ENCODE data around the gene CLCNKA. TPM values are rescaled to one million over a fixed set of nuclear protein-coding genes. Genes with fewer than 3 reads are reported as not detected.
A peak's percentile ranks its signal among the peaks of the same experiment; 100 is the strongest.
"Not testable (repeated sequence)": the region's sequence is repeated elsewhere in the genome, so short reads cannot be mapped to it uniquely, and the experiment has no call there.

The CLCNKA gene
- total RNA-seq, 2 experiments from 2014 or later, result not detected

DNA sequence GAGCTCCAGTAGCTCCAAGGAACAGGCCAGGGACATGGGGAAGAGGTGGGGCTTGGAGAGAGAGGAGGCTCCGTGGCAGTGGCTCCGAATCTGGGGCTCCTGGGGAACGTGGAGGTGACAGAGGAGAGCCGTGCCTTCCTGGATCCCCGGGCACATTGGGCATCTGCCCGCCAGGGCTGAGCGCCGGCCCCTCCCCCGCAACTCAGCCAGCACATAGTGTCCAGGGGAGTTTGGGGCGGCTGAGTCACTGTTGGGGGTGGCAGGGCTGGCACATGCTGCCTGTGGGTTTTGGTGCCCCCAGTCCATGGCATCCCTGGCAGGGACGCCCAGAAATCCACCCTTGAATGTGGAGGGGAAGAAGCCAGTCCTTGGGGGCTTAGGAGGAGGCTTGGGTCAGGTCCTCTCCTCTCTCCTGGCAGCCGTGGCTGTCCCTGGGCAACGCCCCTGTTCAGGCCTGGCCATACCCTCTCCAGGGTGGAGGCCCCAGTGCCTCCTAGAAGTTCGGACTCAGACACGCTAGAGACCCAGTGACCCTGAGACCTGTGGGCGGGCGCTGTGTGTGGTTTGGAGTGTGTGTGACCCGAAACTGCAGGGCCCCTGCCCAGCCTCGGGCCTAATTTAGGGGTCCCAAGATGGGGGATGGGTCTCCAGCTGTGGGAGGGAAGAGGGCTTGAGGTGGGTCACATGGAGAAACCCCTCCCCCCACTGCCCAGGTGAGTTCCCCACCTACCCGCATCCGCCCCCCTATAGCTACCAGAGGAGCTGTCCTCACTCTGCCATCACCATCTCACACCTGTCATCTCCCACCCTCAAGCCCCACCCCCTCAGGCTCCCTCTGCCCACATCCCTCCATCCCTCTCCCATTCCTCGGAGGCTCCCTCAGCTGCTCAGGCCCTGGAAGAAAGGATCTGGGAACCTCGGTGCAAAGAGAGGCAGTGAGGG is 5.6 kb upstream of the CLCNKA start:
- Mint-ChIP-seq H3K9me3 (no peaks in the 10 kb centered on the region), H3K4me1 (peaks cover 4% of the 10 kb centered on the region), H3K36me3 (ENCODE audit: low read depth) (no peaks in the 10 kb centered on the region), H3K27me3 (no peaks in the 10 kb centered on the region), H3K27ac (no peak overlapping the region), H3K4me3 (no peak overlapping the region)
- no peak for DNase-seq
- CTCF ChIA-PET, result interaction anchor here (0.6 kb wide), 1 partner anchor 528 kb away, joined by 5 read pairs; no protein-coding TSS in a partner anchor
- POLR2A ChIA-PET, result no interaction called here

- H3K36me3 Mint-ChIP-seq (ENCODE audit: low read depth), result no peaks in the 10 kb centered on the region
- ChIA-PET CTCF (no interaction called here), POLR2A (no interaction called here)
- H3K4me1 Mint-ChIP-seq, result peaks cover 4% of the 10 kb centered on the region
- no peaks in the 10 kb centered on the region for H3K9me3 Mint-ChIP-seq
- no peak overlapping the region for H3K27ac Mint-ChIP-seq
- no peaks in the 10 kb centered on the region for H3K27me3 Mint-ChIP-seq
- no peak for DNase-seq
- no peak overlapping the region for H3K4me3 Mint-ChIP-seq
Observed at GRCh38 chr1:16017076-16017460, 4.8 kb upstream of the CLCNKA start.

DNA sequence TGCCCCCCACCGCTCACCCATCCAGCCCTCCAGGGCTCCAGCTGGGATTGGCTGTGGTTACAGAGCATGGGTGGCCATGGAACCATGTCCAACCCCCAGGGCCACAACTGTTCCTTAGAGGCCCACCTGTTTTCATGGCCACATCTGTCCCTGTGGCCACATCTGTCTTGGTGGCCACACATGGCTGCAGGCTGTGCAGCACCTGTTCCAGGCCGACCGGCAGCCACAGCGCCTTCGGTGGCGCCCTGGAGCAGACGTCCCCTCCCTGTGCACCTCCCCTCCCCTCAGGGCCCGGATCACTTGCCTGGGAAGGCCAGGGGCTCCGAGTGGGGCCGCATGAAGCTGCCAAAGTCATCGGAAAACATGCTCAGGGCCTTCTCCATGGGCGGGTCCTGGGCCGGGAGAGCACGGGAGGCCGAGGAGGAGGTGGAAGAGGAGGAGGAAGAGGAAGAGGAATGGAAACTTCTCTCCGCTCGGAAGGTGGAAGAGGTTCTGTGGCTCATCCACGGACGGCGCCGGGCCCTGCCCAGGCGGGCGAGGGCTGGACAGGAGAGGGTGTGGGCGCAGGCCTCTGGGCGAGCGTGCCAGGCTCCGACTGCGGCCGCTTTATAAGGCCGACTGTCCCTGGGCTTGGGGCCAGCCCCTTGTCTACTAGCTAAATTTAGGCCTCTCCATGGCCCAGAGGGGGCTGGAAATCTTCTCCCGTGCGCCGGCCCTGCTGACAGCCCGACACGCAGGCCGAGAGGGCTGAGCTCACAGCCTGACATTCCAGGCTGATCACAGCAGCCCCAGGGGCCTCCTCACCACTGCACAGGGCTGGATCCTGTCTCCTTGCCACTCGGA is 4.2 kb upstream of the CLCNKA start, which contains the start of gene HSPB7:
Gene HSPB7, minus strand, starts transcription at position 583 of the 843 bp plus-strand sequence. Its CDS starts 80 bp downstream, at position 503.
- ChIA-PET CTCF (interaction anchor here (1.6 to 2.6 kb wide), 2 partner anchors 11 to 14 kb away, joined by 5 to 10 read pairs; no protein-coding TSS in a partner anchor), POLR2A (no interaction called here)
- no peak for DNase-seq
- H3K4me1 Mint-ChIP-seq, result peaks cover under 1% of the 10 kb centered on the region
- H3K27ac Mint-ChIP-seq, result no peak within 1 kb of the TSS
- no peak within 1 kb of the TSS for H3K4me3 Mint-ChIP-seq
- no peaks in the 10 kb centered on the region for H3K36me3 Mint-ChIP-seq (ENCODE audit: low read depth)
- H3K9me3 Mint-ChIP-seq, result no peaks in the 10 kb centered on the region
- H3K27me3 Mint-ChIP-seq, result no peaks in the 10 kb centered on the region

DNA sequence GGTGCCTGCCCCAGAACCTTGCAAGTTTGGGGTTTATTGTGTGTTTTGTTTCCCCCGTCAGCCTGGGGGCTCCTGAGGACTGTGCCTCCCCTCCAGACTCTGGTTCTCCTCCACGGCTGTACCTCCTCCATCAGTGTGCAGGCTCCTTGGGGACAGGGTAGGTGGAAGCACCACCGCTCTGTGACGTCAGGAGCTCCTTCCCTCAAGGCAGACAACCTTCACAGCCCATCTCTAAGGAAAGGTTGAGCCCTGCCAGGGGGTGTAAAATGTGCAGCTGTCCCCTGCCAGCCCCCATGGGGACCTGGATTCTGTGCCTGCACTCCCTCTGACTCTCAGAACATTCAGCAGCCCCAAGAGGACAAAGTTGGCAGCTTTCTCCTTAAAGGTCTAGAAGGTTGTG is 3.5 kb upstream of the CLCNKA start:
- DNase-seq, result no peak
- Mint-ChIP-seq H3K36me3 (ENCODE audit: low read depth) (no peaks in the 10 kb centered on the region), H3K9me3 (no peaks in the 10 kb centered on the region), H3K27me3 (no peaks in the 10 kb centered on the region), H3K27ac (no peak overlapping the region), H3K4me3 (no peak overlapping the region), H3K4me1 (no peaks in the 10 kb centered on the region)
- CTCF ChIA-PET, result interaction anchor here (1.1 to 2.6 kb wide), 3 partner anchors 10 to 163 kb away, joined by 3 to 10 read pairs (median 5); no protein-coding TSS in a partner anchor
- POLR2A ChIA-PET, result no interaction called here

DNA sequence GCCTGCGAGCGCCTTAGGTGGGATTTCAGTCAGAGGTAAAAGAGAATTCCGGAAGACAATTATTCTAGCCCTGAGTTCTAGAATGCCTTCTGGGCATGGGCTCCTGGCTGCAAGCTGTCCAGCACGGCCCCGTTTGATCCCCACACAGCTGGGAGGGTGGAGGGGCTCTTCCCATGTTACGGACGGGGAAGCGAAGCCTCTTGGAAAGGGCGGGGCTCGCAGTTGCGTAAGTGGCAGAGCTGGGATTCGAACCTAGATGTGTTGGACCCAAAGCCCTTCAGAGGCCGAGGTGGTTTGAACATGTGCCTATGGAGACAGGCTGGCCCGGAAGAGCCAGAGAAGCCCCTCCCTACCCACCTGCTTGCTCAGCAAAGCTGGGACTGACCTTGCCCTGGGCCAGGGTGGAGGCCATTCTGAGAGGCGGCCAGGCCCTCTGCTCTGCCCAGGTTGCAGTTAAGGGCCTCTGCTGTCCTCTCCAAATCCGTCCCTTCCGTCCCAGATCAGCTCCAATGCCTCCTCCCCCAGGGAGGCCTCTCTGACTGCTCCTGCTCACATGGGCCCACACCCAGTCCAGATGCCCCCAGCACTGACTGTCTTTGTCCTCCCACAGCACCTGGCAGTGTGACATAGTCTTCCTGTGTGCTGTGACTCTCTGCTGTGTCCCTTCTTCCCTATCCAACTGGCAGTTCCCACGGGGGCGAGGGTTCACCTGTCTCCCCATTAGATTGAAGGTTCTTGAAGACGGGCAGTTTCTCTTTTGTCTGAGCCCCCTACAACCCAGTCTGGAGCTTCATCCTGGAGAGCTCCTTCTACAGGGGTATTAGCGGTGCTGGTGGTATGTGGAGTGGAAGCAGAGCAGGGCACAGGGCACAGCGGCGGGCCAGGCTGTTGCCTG is 2.8 kb upstream of the CLCNKA start:
- no peak overlapping the region for H3K4me3 Mint-ChIP-seq
- no peaks in the 10 kb centered on the region for H3K27me3 Mint-ChIP-seq
- no peak overlapping the region for H3K27ac Mint-ChIP-seq
- POLR2A ChIA-PET, result no interaction called here
- DNase-seq, result no peak
- no peaks in the 10 kb centered on the region for H3K4me1 Mint-ChIP-seq
- CTCF ChIA-PET, result interaction anchor here (1.1 to 2.6 kb wide), 4 partner anchors 10 to 162 kb away, joined by 3 to 10 read pairs (median 5); no protein-coding TSS in a partner anchor
- H3K9me3 Mint-ChIP-seq, result no peaks in the 10 kb centered on the region
- no peaks in the 10 kb centered on the region for H3K36me3 Mint-ChIP-seq (ENCODE audit: low read depth)

- H3K27me3 Mint-ChIP-seq, result no peaks in the 10 kb centered on the region
- H3K4me3 Mint-ChIP-seq, result no peak overlapping the region
- no peak for DNase-seq
- H3K36me3 Mint-ChIP-seq (ENCODE audit: low read depth), result no peaks in the 10 kb centered on the region
- POLR2A ChIA-PET, result no interaction called here
- CTCF ChIA-PET, result interaction anchor here (0.6 to 2.6 kb wide), 4 partner anchors 9 to 204 kb away, joined by 3 to 10 read pairs (median 4); no protein-coding TSS in a partner anchor
- H3K27ac Mint-ChIP-seq, result peak overlapping the region; percentile 19
- no peaks in the 10 kb centered on the region for H3K4me1 Mint-ChIP-seq
- H3K9me3 Mint-ChIP-seq, result no peaks in the 10 kb centered on the region
Observed at GRCh38 chr1:16019644-16020277, 2.1 kb upstream of the CLCNKA start.

- CTCF ChIA-PET, result interaction anchor here (0.6 to 2.6 kb wide), 5 partner anchors 9 to 205 kb away, joined by 3 to 10 read pairs (median 5); no protein-coding TSS in a partner anchor
Observed at GRCh38 chr1:16020325-16020724, 1.5 kb upstream of the CLCNKA start.

GRCh38 chr1:16020878-16021277 is 958 bp upstream of the CLCNKA start:
- H3K27me3 Mint-ChIP-seq, result not testable (repeated sequence)

More at GRCh38 chr1:16020325-16020724, 1.5 kb upstream of the CLCNKA start:
- no peak for DNase-seq
- Mint-ChIP-seq H3K4me1 (no peaks in the 10 kb centered on the region), H3K4me3 (no peak overlapping the region), H3K27me3 (no peaks in the 10 kb centered on the region), H3K27ac (peak overlapping the region; percentile 19), H3K9me3 (no peaks in the 10 kb centered on the region), H3K36me3 (ENCODE audit: low read depth) (no peaks in the 10 kb centered on the region)
- POLR2A ChIA-PET, result no interaction called here

DNA sequence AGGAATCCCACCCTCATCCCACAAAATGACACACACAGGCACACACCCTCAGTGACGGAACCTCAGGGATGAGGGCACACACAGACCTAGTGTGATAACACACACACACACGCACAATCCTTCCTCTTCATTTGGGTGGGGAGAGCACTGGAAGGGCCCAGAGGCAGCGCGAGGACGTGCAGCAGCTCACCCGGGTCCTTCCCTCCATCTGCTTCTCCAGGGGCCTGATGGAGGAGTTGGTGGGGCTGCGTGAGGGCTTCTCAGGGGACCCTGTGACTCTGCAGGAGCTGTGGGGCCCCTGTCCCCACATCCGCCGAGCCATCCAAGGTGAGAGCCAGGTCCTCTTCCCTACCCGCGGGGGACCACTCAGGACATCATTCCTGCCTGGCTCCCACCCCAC is 557 bp downstream of the CLCNKA start:
- POLR2A ChIA-PET, result no interaction called here
- Mint-ChIP-seq H3K4me1 (no peaks in the 10 kb centered on the region), H3K9me3 (no peaks in the 10 kb centered on the region), H3K27ac (no peak overlapping the region), H3K36me3 (ENCODE audit: low read depth) (no peaks in the 10 kb centered on the region), H3K4me3 (no peak overlapping the region), H3K27me3 (no peaks in the 10 kb centered on the region)
- CTCF ChIA-PET, result no interaction called here
- DNase-seq, result no peak

More at GRCh38 chr1:16020878-16021277, 958 bp upstream of the CLCNKA start:
- H3K36me3 Mint-ChIP-seq (ENCODE audit: low read depth); H3K9me3 Mint-ChIP-seq; POLR2A ChIA-PET; DNase-seq; H3K27ac Mint-ChIP-seq; H3K4me1 Mint-ChIP-seq; H3K4me3 Mint-ChIP-seq: not testable (repeated sequence)
- CTCF ChIA-PET, result interaction anchor here (0.6 to 1.5 kb wide), 3 partner anchors 8 to 205 kb away, joined by 3 to 5 read pairs (median 5); no protein-coding TSS in a partner anchor

GRCh38 chr1:16023050-16023653 is 1.3 kb downstream of the CLCNKA start:
- H3K4me3 Mint-ChIP-seq, result no peak overlapping the region
- CTCF ChIA-PET, result interaction anchor here (0.9 kb wide), 1 partner anchor 34 kb away, joined by 3 read pairs; no protein-coding TSS in a partner anchor
- DNase-seq, result no peak
- POLR2A ChIA-PET, result no interaction called here
- no peak overlapping the region for H3K27ac Mint-ChIP-seq
- H3K36me3 Mint-ChIP-seq (ENCODE audit: low read depth), result no peaks in the 10 kb centered on the region
- peaks cover 2% of the 10 kb centered on the region for H3K4me1 Mint-ChIP-seq
- H3K9me3 Mint-ChIP-seq, result no peaks in the 10 kb centered on the region
- H3K27me3 Mint-ChIP-seq, result peaks cover 2% of the 10 kb centered on the region

DNA sequence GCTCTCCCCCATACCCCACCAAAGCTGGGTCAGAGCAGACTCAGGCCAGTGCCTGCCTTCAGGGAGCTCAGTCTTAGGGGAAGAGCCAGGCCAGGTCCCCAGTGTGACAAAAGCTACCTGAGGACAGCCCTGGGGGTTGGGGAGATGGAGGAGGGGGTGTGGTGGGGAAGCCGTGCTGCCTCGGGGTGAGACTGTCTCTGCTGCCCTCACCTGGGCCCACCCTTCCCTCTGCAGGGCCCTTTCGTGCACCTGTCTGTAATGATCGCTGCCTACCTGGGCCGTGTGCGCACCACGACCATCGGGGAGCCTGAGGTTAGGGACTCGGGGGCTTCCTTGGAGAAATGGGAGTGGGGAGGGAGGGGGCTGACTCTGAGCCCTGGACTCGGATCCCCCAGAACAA is 4.5 kb downstream of the CLCNKA start:
- H3K4me3 Mint-ChIP-seq; H3K36me3 Mint-ChIP-seq (ENCODE audit: low read depth); H3K4me1 Mint-ChIP-seq; H3K9me3 Mint-ChIP-seq; DNase-seq; H3K27ac Mint-ChIP-seq; POLR2A ChIA-PET; H3K27me3 Mint-ChIP-seq: not testable (repeated sequence)
- CTCF ChIA-PET, result interaction anchor here (1.0 kb wide), 1 partner anchor 53 kb away, joined by 3 read pairs; no protein-coding TSS in a partner anchor
